Stimulated activated memory B cell treated with anti-CD40 and anti-IgM and Interleukin-4, amounts not matched to agents 10 μg/mL and 1 μg/mL and 100 μg/mL, for 72 hours (primary cell): ENCODE results near the gene DLG3.

Source experiments
- ATAC-seq: fragments of 150-1000 bp; cut with Tn5 transposase; 2 replicates; pipeline ENCODE4 v1.10.0; 2021
- H3K27ac Mint-ChIP-seq: one replicate; pipeline ENCODE4 v1.8.0; 2022; ENCODE audit warnings: mild to moderate bottlenecking, mixed read lengths
- H3K27me3 Mint-ChIP-seq: one replicate; pipeline ENCODE4 v1.8.0; 2022; ENCODE audit warnings: mixed read lengths
- H3K36me3 Mint-ChIP-seq: one replicate; pipeline ENCODE4 v1.8.0; 2022; ENCODE audit warnings: mixed read lengths
- H3K4me1 Mint-ChIP-seq: one replicate; pipeline ENCODE4 v1.8.0; 2022; ENCODE audit warnings: mixed read lengths
- H3K4me3 Mint-ChIP-seq: one replicate; pipeline ENCODE4 v1.8.0; 2022; ENCODE audit warnings: mild to moderate bottlenecking, moderate library complexity, mixed read lengths
- H3K9me3 Mint-ChIP-seq: one replicate; pipeline ENCODE4 v1.8.0; 2022; ENCODE audit warnings: mixed read lengths

DLG3 gene

GRCh38 chrX:70452143-70452733 lies 7.6 kb downstream of the DLG3 start:
- Mint-ChIP-seq H3K27ac (peak overlapping the region; percentile 71), H3K4me3 (peak overlapping the region; percentile 87), H3K4me1 (peaks cover 50% of the 10 kb centered on the region), H3K9me3 (no peaks in the 10 kb centered on the region), H3K36me3 (no peaks in the 10 kb centered on the region), H3K27me3 (no peaks in the 10 kb centered on the region)
- ATAC-seq: peak; percentile 74

DNA sequence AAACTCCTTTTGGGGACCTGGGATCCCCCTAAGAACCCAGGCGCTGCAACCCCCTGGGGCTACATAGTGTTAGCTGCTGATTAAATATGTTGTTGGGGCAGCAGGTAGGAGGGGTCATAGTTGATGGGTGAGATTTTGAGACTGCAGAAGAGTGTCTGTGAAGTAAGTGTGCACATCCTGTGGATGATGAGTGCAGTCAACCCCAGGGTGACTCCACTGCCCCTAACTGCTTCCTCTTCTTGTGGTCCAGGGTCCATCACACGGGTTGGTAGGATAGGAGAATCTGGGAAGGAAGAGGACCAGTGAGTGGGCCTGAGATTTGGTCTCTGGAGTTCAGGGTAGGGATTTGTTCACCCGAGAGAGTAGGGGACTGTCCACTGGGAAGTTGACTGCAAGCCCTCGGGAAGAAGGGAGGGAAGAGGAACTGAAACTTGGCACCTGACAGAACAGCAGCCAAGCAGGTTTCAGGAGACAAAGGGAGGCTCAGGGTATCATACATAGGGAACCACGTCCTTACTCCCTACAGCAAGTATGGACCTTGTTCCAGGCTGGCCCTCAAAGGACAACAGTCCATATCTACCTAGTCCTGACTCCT lies 8.5 kb downstream of the DLG3 start:
- H3K9me3 Mint-ChIP-seq: no peaks in the 10 kb centered on the region
- peak overlapping the region; percentile 71 for H3K27ac Mint-ChIP-seq
- peaks cover 50% of the 10 kb centered on the region for H3K4me1 Mint-ChIP-seq
- H3K36me3 Mint-ChIP-seq: no peaks in the 10 kb centered on the region
- H3K27me3 Mint-ChIP-seq: no peaks in the 10 kb centered on the region
- peak; percentile 37 for ATAC-seq
- H3K4me3 Mint-ChIP-seq: peak overlapping the region; percentile 87

DNA sequence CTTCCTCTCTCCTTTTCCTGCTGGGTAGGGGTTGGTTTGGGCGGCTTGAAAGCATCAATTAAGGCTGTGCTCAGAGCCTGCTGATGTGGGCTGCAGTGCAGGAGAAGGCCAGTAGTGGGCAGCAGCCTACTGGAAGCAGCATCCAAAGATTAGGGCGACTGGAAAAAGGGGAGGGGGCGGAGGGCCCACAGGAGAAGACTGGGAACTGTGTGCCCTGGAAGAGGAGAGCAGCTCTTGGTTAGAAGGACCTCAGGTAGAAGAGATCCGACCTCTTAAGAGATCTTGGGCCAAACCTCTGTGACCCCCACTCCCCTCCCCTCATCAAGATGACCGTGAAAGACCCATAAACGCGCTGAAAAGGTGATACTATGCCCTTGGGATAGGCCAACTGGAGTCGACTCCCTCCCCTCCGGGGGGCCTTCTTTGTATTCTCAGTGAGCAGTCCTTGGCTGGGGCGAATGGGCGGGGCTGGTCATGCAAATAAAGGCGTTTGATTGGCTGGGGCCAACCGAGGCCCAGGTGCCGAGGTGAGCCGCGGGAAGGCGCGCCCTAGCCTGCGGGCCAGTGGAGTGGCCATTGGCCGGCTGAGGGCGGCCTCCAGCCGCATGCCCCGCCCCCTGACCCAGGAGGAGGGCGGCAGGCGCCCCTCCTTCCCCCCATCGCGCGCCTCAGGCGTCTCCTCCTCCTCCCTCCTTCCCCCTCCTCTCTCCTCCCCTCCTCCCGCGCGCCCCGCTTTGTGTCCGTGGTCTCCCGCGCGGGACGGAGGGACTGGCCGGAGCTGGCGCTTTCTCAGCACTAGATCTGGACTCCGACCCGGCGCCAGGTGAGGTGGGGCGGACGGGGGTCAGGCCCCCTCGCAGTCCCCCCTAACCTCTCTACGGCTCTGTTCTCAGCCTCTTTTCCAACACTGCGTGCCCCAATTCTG lies 10.1 kb downstream of the DLG3 start:
- Mint-ChIP-seq H3K9me3 (no peaks in the 10 kb centered on the region), H3K36me3 (no peaks in the 10 kb centered on the region), H3K4me3 (peak overlapping the region; percentile 88), H3K4me1 (peaks cover 50% of the 10 kb centered on the region), H3K27ac (peak overlapping the region; percentile 86), H3K27me3 (no peaks in the 10 kb centered on the region)
- peak; percentile 74 for ATAC-seq

GRCh38 chrX:70455366-70456202 lies 10.9 kb downstream of the DLG3 start:
- Mint-ChIP-seq H3K9me3 (no peaks in the 10 kb centered on the region), H3K27ac (peak overlapping the region; percentile 86), H3K36me3 (no peaks in the 10 kb centered on the region), H3K4me3 (peak overlapping the region; percentile 88), H3K27me3 (no peaks in the 10 kb centered on the region), H3K4me1 (peaks cover 50% of the 10 kb centered on the region)
- no peak for ATAC-seq

DNA sequence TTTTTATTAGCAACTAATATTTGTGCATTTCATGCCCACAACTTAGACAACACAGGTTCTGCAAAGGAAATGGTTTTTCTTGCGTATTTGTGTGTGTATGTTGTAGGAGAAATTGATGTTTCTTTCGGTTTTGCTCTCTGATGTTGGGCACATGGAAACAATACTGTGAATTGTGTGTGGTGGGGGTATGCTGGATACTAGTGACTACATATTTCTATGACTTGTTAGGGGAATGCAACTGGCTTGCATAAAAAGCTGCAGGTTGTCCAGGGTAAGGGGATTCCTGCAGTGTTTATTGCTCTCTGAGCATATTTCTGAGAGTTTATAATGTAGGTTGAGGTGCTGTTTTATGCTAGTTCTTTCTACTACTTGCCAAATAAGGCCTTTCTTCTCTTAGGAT lies 11.6 kb downstream of the DLG3 start:
- Mint-ChIP-seq H3K27ac (peak overlapping the region; percentile 86), H3K4me1 (peaks cover 50% of the 10 kb centered on the region), H3K9me3 (no peaks in the 10 kb centered on the region), H3K4me3 (peak overlapping the region; percentile 88), H3K36me3 (no peaks in the 10 kb centered on the region), H3K27me3 (no peaks in the 10 kb centered on the region)
- no peak for ATAC-seq

DNA sequence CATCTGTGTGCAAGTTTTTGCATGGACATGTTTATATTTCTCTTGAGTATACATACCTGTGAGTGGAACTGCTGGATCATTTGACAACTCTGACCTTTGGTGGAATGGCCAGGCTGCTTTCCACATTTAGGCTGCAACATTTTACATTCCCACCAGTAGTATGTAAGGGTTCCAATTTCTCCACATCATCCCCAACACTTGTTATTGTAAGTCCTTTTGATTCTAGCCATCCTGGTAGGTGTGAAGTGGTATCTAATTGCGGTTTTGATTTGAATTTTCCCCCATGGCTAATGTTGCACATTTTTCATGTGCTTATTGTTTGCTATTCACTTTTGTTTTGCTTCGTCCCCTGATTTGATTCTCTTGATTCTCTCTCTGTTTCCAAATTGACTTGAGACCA lies 16.4 kb downstream of the DLG3 start:
- peaks cover 6% of the 10 kb centered on the region for H3K36me3 Mint-ChIP-seq
- no peak overlapping the region for H3K27ac Mint-ChIP-seq
- no peak for ATAC-seq
- H3K4me3 Mint-ChIP-seq: no peak overlapping the region
- no peaks in the 10 kb centered on the region for H3K9me3 Mint-ChIP-seq
- peaks cover 9% of the 10 kb centered on the region for H3K4me1 Mint-ChIP-seq
- no peaks in the 10 kb centered on the region for H3K27me3 Mint-ChIP-seq

GRCh38 chrX:70464051-70464450 lies 19.4 kb downstream of the DLG3 start:
- H3K4me3 Mint-ChIP-seq: no peak overlapping the region
- H3K9me3 Mint-ChIP-seq: no peaks in the 10 kb centered on the region
- H3K27ac Mint-ChIP-seq: no peak overlapping the region
- no peak for ATAC-seq
- peaks cover 6% of the 10 kb centered on the region for H3K36me3 Mint-ChIP-seq
- H3K27me3 Mint-ChIP-seq: no peaks in the 10 kb centered on the region
- H3K4me1 Mint-ChIP-seq: no peaks in the 10 kb centered on the region

GRCh38 chrX:70466968-70467367 lies 22.3 kb downstream of the DLG3 start:
- Mint-ChIP-seq H3K27me3 (no peaks in the 10 kb centered on the region), H3K36me3 (peaks cover 6% of the 10 kb centered on the region), H3K9me3 (no peaks in the 10 kb centered on the region), H3K4me3 (no peak overlapping the region), H3K27ac (no peak overlapping the region), H3K4me1 (peaks cover 12% of the 10 kb centered on the region)
- ATAC-seq: no peak

GRCh38 chrX:70468709-70469108 lies 24.1 kb downstream of the DLG3 start:
- no peaks in the 10 kb centered on the region for H3K27me3 Mint-ChIP-seq
- H3K36me3 Mint-ChIP-seq: peaks cover 6% of the 10 kb centered on the region

GRCh38 chrX:70470850-70471289 lies 26.2 kb downstream of the DLG3 start:
- H3K4me3 Mint-ChIP-seq: no peak overlapping the region
- peak; percentile 58 for ATAC-seq

More at GRCh38 chrX:70468709-70469108, 24.1 kb downstream of the DLG3 start:
- Mint-ChIP-seq H3K4me1 (peaks cover 13% of the 10 kb centered on the region), H3K9me3 (no peaks in the 10 kb centered on the region), H3K27ac (no peak overlapping the region), H3K4me3 (no peak overlapping the region)
- ATAC-seq: no peak

GRCh38 chrX:70476166-70476933 lies 31.7 kb downstream of the DLG3 start:
- Mint-ChIP-seq H3K27me3 (no peaks in the 10 kb centered on the region), H3K4me3 (no peak overlapping the region), H3K36me3 (no peaks in the 10 kb centered on the region), H3K4me1 (peaks cover 6% of the 10 kb centered on the region), H3K27ac (no peak overlapping the region), H3K9me3 (no peaks in the 10 kb centered on the region)
- no peak for ATAC-seq

More at GRCh38 chrX:70470850-70471289, 26.2 kb downstream of the DLG3 start:
- Mint-ChIP-seq H3K27ac (no peak overlapping the region), H3K27me3 (no peaks in the 10 kb centered on the region), H3K36me3 (no peaks in the 10 kb centered on the region), H3K4me1 (peaks cover 13% of the 10 kb centered on the region), H3K9me3 (no peaks in the 10 kb centered on the region)

DNA sequence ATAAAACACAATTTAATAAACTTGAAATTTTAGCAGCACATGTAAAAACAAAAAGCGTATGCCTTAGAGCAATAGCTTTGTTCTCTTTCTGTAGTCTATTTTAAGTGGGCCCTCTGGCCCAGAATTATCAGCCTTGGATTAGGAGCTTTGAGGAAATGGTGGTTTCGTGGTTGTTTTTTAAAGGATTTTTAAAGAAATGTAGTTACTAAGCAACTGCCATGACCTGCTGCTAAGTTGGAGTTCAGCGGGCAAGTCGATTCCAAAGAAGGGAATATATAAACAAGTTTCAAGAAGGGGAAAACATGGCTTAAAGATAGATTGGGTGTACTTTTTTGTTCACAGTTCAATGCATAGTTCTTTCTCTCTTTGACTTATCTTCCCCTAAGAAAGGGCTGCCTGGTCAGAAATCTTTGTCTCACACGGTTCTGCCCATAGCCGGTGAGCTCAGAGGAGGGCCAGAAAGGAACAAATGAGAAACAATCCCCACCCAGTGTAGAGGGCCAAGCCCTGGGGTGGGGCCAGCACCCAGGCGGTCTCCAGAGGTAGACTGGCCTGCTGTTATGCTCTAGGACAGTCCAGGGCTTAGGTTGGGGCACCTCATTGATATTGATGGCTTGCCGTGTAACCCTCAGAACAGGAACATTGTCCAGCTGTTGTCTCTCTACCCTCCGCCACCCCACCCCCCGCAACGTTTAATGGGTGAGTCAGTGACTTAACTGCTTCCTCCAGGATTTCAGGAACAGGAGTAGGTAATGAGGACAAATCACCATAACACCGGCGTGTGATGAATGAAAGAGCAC lies 32.5 kb downstream of the DLG3 start:
- H3K9me3 Mint-ChIP-seq: no peaks in the 10 kb centered on the region
- no peaks in the 10 kb centered on the region for H3K27me3 Mint-ChIP-seq
- H3K27ac Mint-ChIP-seq: no peak overlapping the region
- H3K4me1 Mint-ChIP-seq: no peaks in the 10 kb centered on the region
- H3K4me3 Mint-ChIP-seq: no peak overlapping the region
- H3K36me3 Mint-ChIP-seq: peaks cover 5% of the 10 kb centered on the region
- no peak for ATAC-seq

GRCh38 chrX:70477734-70478075 lies 33.1 kb downstream of the DLG3 start:
- Mint-ChIP-seq H3K36me3 (peaks cover 5% of the 10 kb centered on the region), H3K4me1 (no peaks in the 10 kb centered on the region), H3K4me3 (no peak overlapping the region), H3K27ac (no peak overlapping the region), H3K9me3 (no peaks in the 10 kb centered on the region), H3K27me3 (no peaks in the 10 kb centered on the region)
- no peak for ATAC-seq
